Ishikawa (cell line): ENCODE results near the gene IPO13.

Experiments used
- CEBPB ChIP-seq: IDR thresholded peaks from 2 replicates; pipeline ENCODE4 v1.6.1; 2012
- CREB1 ChIP-seq: IDR thresholded peaks from 2 replicates; pipeline ENCODE4 v1.6.1; 2012; ENCODE audit warnings: low read depth
- EGR1 ChIP-seq: IDR thresholded peaks from 2 replicates; pipeline ENCODE4 v1.6.1; 2012
- EP300 ChIP-seq: IDR thresholded peaks from 2 replicates; pipeline ENCODE4 v1.6.1; 2012; ENCODE audit warnings: borderline replicate concordance
- FOXM1 ChIP-seq: IDR thresholded peaks from 2 replicates; pipeline ENCODE4 v1.6.1; 2012; ENCODE audit warnings: low read depth, borderline replicate concordance
- MAX ChIP-seq: IDR thresholded peaks from 2 replicates; pipeline ENCODE4 v1.6.1; 2012
- NFIC ChIP-seq: IDR thresholded peaks from 2 replicates; pipeline ENCODE4 v1.6.1; 2012
- RAD21 ChIP-seq: IDR thresholded peaks from 2 replicates; pipeline ENCODE4 v1.6.1; 2012; ENCODE audit warnings: low read depth
- TAF1 ChIP-seq: IDR thresholded peaks from 2 replicates; pipeline ENCODE4 v1.6.1; 2012; ENCODE audit warnings: low read depth, mild to moderate bottlenecking
- TCF12 ChIP-seq: IDR thresholded peaks from 2 replicates; pipeline ENCODE4 v1.6.1; 2012; ENCODE audit warnings: low read depth
- TEAD4 ChIP-seq: IDR thresholded peaks from 2 replicates; pipeline ENCODE4 v1.6.1; 2012
- YY1 ChIP-seq: IDR thresholded peaks from 2 replicates; pipeline ENCODE4 v1.6.1; 2012; ENCODE audit warnings: low read depth
- ZBTB7A ChIP-seq: IDR thresholded peaks from 2 replicates; pipeline ENCODE4 v1.6.1; 2012; ENCODE audit warnings: low read depth
- TF ChIP-seq, protein P1 (sequence below): IDR thresholded peaks from 2 replicates; pipeline ENCODE4 v1.6.1; 2012
- TF ChIP-seq, protein P2 (sequence below): IDR thresholded peaks from 2 replicates; pipeline ENCODE4 v1.6.1; 2012; ENCODE audit warnings: low read depth, mild to moderate bottlenecking

The IPO13 gene

GRCh38 chr1:43953361-43953760, 6.6 kb downstream of the IPO13 start:
- TF ChIP-seq TCF12: no peak
- TF ChIP-seq YY1: no peak
- no peak for TF ChIP-seq NFIC
- TF ChIP-seq CREB1: no peak
- TF ChIP-seq, protein P1, sequence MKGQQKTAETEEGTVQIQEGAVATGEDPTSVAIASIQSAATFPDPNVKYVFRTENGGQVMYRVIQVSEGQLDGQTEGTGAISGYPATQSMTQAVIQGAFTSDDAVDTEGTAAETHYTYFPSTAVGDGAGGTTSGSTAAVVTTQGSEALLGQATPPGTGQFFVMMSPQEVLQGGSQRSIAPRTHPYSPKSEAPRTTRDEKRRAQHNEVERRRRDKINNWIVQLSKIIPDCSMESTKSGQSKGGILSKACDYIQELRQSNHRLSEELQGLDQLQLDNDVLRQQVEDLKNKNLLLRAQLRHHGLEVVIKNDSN: no peak
- TF ChIP-seq EGR1: no peak
- no peak for TF ChIP-seq FOXM1
- no peak for TF ChIP-seq MAX

GRCh38 chr1:43954036-43954435, 7.3 kb downstream of the IPO13 start:
- TF ChIP-seq TEAD4 (no peak), YY1 (no peak), TAF1 (no peak), TCF12 (no peak), CEBPB (no peak), EP300 (no peak), CREB1 (no peak), FOXM1 (no peak), EGR1 (no peak), NFIC (no peak), RAD21 (no peak), MAX (no peak), ZBTB7A (no peak)
- TF ChIP-seq, protein P2, sequence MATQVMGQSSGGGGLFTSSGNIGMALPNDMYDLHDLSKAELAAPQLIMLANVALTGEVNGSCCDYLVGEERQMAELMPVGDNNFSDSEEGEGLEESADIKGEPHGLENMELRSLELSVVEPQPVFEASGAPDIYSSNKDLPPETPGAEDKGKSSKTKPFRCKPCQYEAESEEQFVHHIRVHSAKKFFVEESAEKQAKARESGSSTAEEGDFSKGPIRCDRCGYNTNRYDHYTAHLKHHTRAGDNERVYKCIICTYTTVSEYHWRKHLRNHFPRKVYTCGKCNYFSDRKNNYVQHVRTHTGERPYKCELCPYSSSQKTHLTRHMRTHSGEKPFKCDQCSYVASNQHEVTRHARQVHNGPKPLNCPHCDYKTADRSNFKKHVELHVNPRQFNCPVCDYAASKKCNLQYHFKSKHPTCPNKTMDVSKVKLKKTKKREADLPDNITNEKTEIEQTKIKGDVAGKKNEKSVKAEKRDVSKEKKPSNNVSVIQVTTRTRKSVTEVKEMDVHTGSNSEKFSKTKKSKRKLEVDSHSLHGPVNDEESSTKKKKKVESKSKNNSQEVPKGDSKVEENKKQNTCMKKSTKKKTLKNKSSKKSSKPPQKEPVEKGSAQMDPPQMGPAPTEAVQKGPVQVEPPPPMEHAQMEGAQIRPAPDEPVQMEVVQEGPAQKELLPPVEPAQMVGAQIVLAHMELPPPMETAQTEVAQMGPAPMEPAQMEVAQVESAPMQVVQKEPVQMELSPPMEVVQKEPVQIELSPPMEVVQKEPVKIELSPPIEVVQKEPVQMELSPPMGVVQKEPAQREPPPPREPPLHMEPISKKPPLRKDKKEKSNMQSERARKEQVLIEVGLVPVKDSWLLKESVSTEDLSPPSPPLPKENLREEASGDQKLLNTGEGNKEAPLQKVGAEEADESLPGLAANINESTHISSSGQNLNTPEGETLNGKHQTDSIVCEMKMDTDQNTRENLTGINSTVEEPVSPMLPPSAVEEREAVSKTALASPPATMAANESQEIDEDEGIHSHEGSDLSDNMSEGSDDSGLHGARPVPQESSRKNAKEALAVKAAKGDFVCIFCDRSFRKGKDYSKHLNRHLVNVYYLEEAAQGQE: no peak
- TF ChIP-seq, protein P1: no peak

- no peak for TF ChIP-seq TAF1
- TF ChIP-seq EGR1: no peak
- no peak for TF ChIP-seq FOXM1
- TF ChIP-seq EP300: no peak
- no peak for TF ChIP-seq TEAD4
- TF ChIP-seq ZBTB7A: no peak
These were observed 9.5 kb downstream of the IPO13 start for GRCh38 chr1:43956234-43956633.

- no peak for TF ChIP-seq RAD21
- TF ChIP-seq TEAD4: no peak
- TF ChIP-seq ZBTB7A: no peak
- no peak for TF ChIP-seq YY1
- TF ChIP-seq, protein P2: no peak
- no peak for TF ChIP-seq CEBPB
- TF ChIP-seq, protein P1: no peak
- no peak for TF ChIP-seq TCF12
- no peak for TF ChIP-seq TAF1
- no peak for TF ChIP-seq NFIC
- no peak for TF ChIP-seq FOXM1
- TF ChIP-seq EP300: no peak
These were observed 10.8 kb downstream of the IPO13 start for GRCh38 chr1:43957407-43958040.

- TF ChIP-seq ZBTB7A (no peak), NFIC (no peak), TEAD4 (no peak), YY1 (no peak), RAD21 (no peak), EP300 (no peak), CEBPB (no peak), CREB1 (no peak), TCF12 (no peak), FOXM1 (no peak), TAF1 (no peak), MAX (no peak), EGR1 (no peak)
- TF ChIP-seq, protein P1: no peak
- TF ChIP-seq, protein P2: no peak
These were observed 11.9 kb downstream of the IPO13 start for GRCh38 chr1:43958351-43959255.
